ENCODE results near the gene HNRNPF.

HNRNPF gene

GRCh38 chr10:43371418-43371817 is 37.6 kb downstream of the HNRNPF start, which contains the start of gene FXYD4:
TSS of gene FXYD4 (plus strand) at chr10:43371636. CDS start at chr10:43373747, 2,111 bp downstream.
- no peak for ATAC-seq
- no peak for TF ChIP-seq ZC3H10 (CRISPR knock-in tag; IDR thresholded peaks at IDR 0.05)
- no peak for TF ChIP-seq SNAI2 (CRISPR knock-in tag; IDR thresholded peaks at IDR 0.05)
- TF ChIP-seq CSDC2 (CRISPR knock-in tag; IDR thresholded peaks at IDR 0.05) = no peak
- TF ChIP-seq ZNF565 (CRISPR knock-in tag; conservative IDR thresholded peaks at IDR 0.05; ENCODE audit: low read depth) = no peak
- no peak for TF ChIP-seq TSHZ2 (CRISPR knock-in tag; IDR thresholded peaks at IDR 0.05)
- TF ChIP-seq OSR1 (CRISPR knock-in tag; IDR thresholded peaks at IDR 0.05) = no peak
- TF ChIP-seq POU6F1 (CRISPR knock-in tag; IDR thresholded peaks at IDR 0.05; ENCODE audit: borderline replicate concordance, low read depth) = no peak
- TF ChIP-seq TCF4 (CRISPR knock-in tag; IDR thresholded peaks at IDR 0.05; ENCODE audit: borderline replicate concordance) = no peak
- TF ChIP-seq BACH2 (CRISPR knock-in tag; IDR thresholded peaks at IDR 0.05; ENCODE audit: borderline replicate concordance) = no peak
- TF ChIP-seq CSRNP3 (CRISPR knock-in tag; IDR thresholded peaks at IDR 0.05) = no peak
- no peak for TF ChIP-seq ARNTL (CRISPR knock-in tag; IDR thresholded peaks at IDR 0.05; ENCODE audit: borderline replicate concordance, low read depth)
- TF ChIP-seq ISL1 (CRISPR knock-in tag; IDR thresholded peaks at IDR 0.05) = no peak
- no peak for TF ChIP-seq ZFP30 (CRISPR knock-in tag; IDR thresholded peaks at IDR 0.05)
- no peak for TF ChIP-seq ZNF70 (CRISPR knock-in tag; IDR thresholded peaks at IDR 0.05)
- no peak for TF ChIP-seq GLIS3 (CRISPR knock-in tag; IDR thresholded peaks at IDR 0.05)

- no peak for TF ChIP-seq ZNF70 (CRISPR knock-in tag; IDR thresholded peaks at IDR 0.05)
- no peak for TF ChIP-seq ZFP3 (CRISPR knock-in tag; IDR thresholded peaks at IDR 0.05)
- TF ChIP-seq RARB (CRISPR knock-in tag; IDR thresholded peaks at IDR 0.05) = no peak
- TF ChIP-seq POU6F1 (CRISPR knock-in tag; IDR thresholded peaks at IDR 0.05; ENCODE audit: borderline replicate concordance, low read depth) = no peak
- no peak for TF ChIP-seq ZFP30 (CRISPR knock-in tag; IDR thresholded peaks at IDR 0.05)
- TF ChIP-seq ARNTL (CRISPR knock-in tag; IDR thresholded peaks at IDR 0.05; ENCODE audit: borderline replicate concordance, low read depth) = no peak
- TF ChIP-seq ISL1 (CRISPR knock-in tag; IDR thresholded peaks at IDR 0.05) = no peak
- TF ChIP-seq CSDC2 (CRISPR knock-in tag; IDR thresholded peaks at IDR 0.05) = no peak
- no peak for TF ChIP-seq PPARA (CRISPR knock-in tag; IDR thresholded peaks at IDR 0.05; ENCODE audit: borderline replicate concordance)
- TF ChIP-seq PATZ1 (CRISPR knock-in tag; IDR thresholded peaks at IDR 0.05; ENCODE audit: borderline replicate concordance) = no peak
- TF ChIP-seq CSRNP3 (CRISPR knock-in tag; IDR thresholded peaks at IDR 0.05) = no peak
- no peak for TF ChIP-seq OSR1 (CRISPR knock-in tag; IDR thresholded peaks at IDR 0.05)
- TF ChIP-seq SNAI2 (CRISPR knock-in tag; IDR thresholded peaks at IDR 0.05) = no peak
- TF ChIP-seq ZNF8 (CRISPR knock-in tag; IDR thresholded peaks at IDR 0.05) = no peak
- no peak for TF ChIP-seq GLIS3 (CRISPR knock-in tag; IDR thresholded peaks at IDR 0.05)
- no peak for TF ChIP-seq CREB5 (CRISPR knock-in tag; IDR thresholded peaks at IDR 0.05; ENCODE audit: low read depth)
- TF ChIP-seq TCF4 (CRISPR knock-in tag; IDR thresholded peaks at IDR 0.05; ENCODE audit: borderline replicate concordance) = no peak
- TF ChIP-seq TSHZ2 (CRISPR knock-in tag; IDR thresholded peaks at IDR 0.05) = no peak
- TF ChIP-seq BACH2 (CRISPR knock-in tag; IDR thresholded peaks at IDR 0.05; ENCODE audit: borderline replicate concordance) = no peak
- TF ChIP-seq TOX (CRISPR knock-in tag; IDR thresholded peaks at IDR 0.05; ENCODE audit: borderline replicate concordance) = no peak
- ATAC-seq = no peak
These were observed 38.2 kb downstream of the HNRNPF start for GRCh38 chr10:43370671-43371215.
